HEK293 (cell line): Measurements from ENCODE around the gene CAMKMT.

ENCODE experiments used
- CTCF ChIP-seq: fragments of 450-650 bp; formaldehyde crosslinking; IDR thresholded peaks from 2 replicates; pipeline ENCODE4 v1.5.1; 2016; ENCODE audit warnings: missing biosample characterization, missing genetic modification characterization
- PBX3 ChIP-seq: sonication (generic); formaldehyde crosslinking; IDR thresholded peaks from 2 replicates; pipeline ENCODE4 v1.8.1; 2022; ENCODE audit warnings: mild to moderate bottlenecking, moderate library complexity, missing genetic modification reagents
- ZBTB11 ChIP-seq: fragments of 450-650 bp; formaldehyde crosslinking; conservative IDR thresholded peaks from 2 replicates; pipeline ENCODE4 v1.5.1; 2016; ENCODE audit warnings: low read depth, missing biosample characterization, missing genetic modification characterization
- ZNF140 ChIP-seq: fragments of 450-650 bp; formaldehyde crosslinking; IDR thresholded peaks from 2 replicates; pipeline ENCODE4 v1.5.1; 2016; ENCODE audit warnings: missing biosample characterization, missing genetic modification characterization
- ZNF274 ChIP-seq, 2 experiments: fragments of 200-500 bp in 1 of 2; fragments of 450-650 bp in 1 of 2; sonication (Bioruptor generic) in 1 of 2; formaldehyde crosslinking in 1 of 2; IDR thresholded peaks; 2 replicates each; pipeline versions ENCODE4 v1.5.1 to v1.6.1; 2014 to 2016; ENCODE audit warnings: borderline replicate concordance in 1 of 2, inconsistent platforms in 1 of 2, low read length in 1 of 2, missing biosample characterization in 1 of 2, missing genetic modification characterization in 1 of 2
- ZNF707 ChIP-seq: fragments of 450-650 bp; formaldehyde crosslinking; IDR thresholded peaks from 2 replicates; pipeline ENCODE4 v1.5.1; 2016; ENCODE audit warnings: missing biosample characterization, missing genetic modification characterization

GRCh38 chr2:44549099-44549471 lies 187.3 kb downstream of the CAMKMT start:
- TF ChIP-seq CTCF (tag by site-specific recombination): no peak
- no peak for TF ChIP-seq ZBTB11 (tag by site-specific recombination)
- TF ChIP-seq ZNF140 (tag by site-specific recombination): no peak
- TF ChIP-seq PBX3: no peak
- TF ChIP-seq ZNF274 (IDR thresholded peaks at IDR 0.05; ENCODE audit: low read length): no peak
- TF ChIP-seq ZNF274 (tag by site-specific recombination; IDR thresholded peaks at IDR 0.05; ENCODE audit: borderline replicate concordance): no peak
- TF ChIP-seq ZNF707: no peak
